HepG2 (cell line): Measurements from ENCODE around the gene NAV2. TPM values are rescaled to one million over a fixed set of nuclear protein-coding genes. Genes with fewer than 3 reads are reported as not detected.

Source experiments
- ATAC-seq: fragments of 200-7000 bp; cut with Tn5 transposase; 3 replicates; pipeline ENCODE4 v1.9.1; 2020; ENCODE audit warnings: mild to moderate bottlenecking, moderate library complexity
- BruUV-seq: library from RNA; stranded (reverse); fragments of 400-500 nt; replicated peaks from 2 replicates; lab custom pipeline; 2021; lab: Mats Ljungman, UMichigan
- CTCF ChIA-PET: fragments of 300-600 bp; formaldehyde crosslinking; extraction: SDS; loops from one replicate; lab custom pipeline; 2021; ENCODE audit warnings: low total read pairs, inconsistent platforms, low intra/inter-chr PET ratio; lab: Yijun Ruan, JAX
- POLR2A ChIA-PET: fragments of 350-600 bp; sonication (Branson Sonifier 250); formaldehyde crosslinking; loops from one replicate; lab custom pipeline; 2020; ENCODE audit warnings: antibody characterized with exemption, inconsistent platforms; lab: Yijun Ruan, JAX
- DNase-seq: peaks from one replicate; pipeline ENCODE4 v3.0.0-alpha.2; 2015; ENCODE audit warnings: low spot score
- FAIRE-seq: peaks from 3 replicates; lab custom pipeline; 2011; peaks lifted over from hg19 to GRCh38; lab: Jason Lieb, UNC
- H2AFZ ChIP-seq: one replicate; pipeline ENCODE4 v1.6.1; 2011; ENCODE audit warnings: low read length, inconsistent platforms
- H3K27ac ChIP-seq: fragments of 300-600 bp; 3 replicates; pipeline ENCODE4 v1.8.0; 2011; ENCODE audit warnings: mixed run types, mild to moderate bottlenecking, mixed read lengths, low read length, inconsistent platforms; ENCODE audit not compliant: insufficient read depth; ENCODE audit errors: extremely low read length
- H3K27me3 ChIP-seq, 2 experiments: fragments of 200-600 bp in 1 of 2; 2 replicates in 1 of 2; 3 replicates in 1 of 2; pipeline versions ENCODE4 v1.6.0 to v1.8.0; 2011; ENCODE audit warnings: low read length in 2 of 2, mild to moderate bottlenecking in 2 of 2, moderate library complexity in 2 of 2, inconsistent platforms in 1 of 2; ENCODE audit not compliant: insufficient read depth in 2 of 2, control insufficient read depth in 1 of 2
- H3K36me3 ChIP-seq, 2 experiments: fragments of 200-600 bp in 1 of 2; replicated peaks in 1 of 2; 2 replicates in 1 of 2; 3 replicates in 1 of 2; pipeline versions ENCODE4 v1.5.1 to v1.8.0; 2011; ENCODE audit warnings: low read length in 2 of 2, inconsistent platforms in 1 of 2; ENCODE audit not compliant: insufficient read depth in 2 of 2, control insufficient read depth in 1 of 2
- H3K4me1 ChIP-seq: 2 replicates; pipeline ENCODE4 v1.5.1; 2012; ENCODE audit warnings: low read length, inconsistent platforms; ENCODE audit not compliant: insufficient read depth
- H3K4me2 ChIP-seq: 2 replicates; pipeline ENCODE4 v1.6.0; 2011; ENCODE audit warnings: low read depth, low read length, inconsistent platforms
- H3K4me3 ChIP-seq, 3 experiments: fragments of 200-600 bp in 1 of 3; sonication (generic), shearing (Covaris generic) in 1 of 3; replicated peaks in 1 of 3; 2 replicates each; pipeline ENCODE4 v1.5.1; 2011 to 2016; ENCODE audit warnings: low read length in 3 of 3, inconsistent platforms in 2 of 3, low read depth in 2 of 3, mild to moderate bottlenecking in 2 of 3, control low read depth in 1 of 3, mixed read lengths in 1 of 3; ENCODE audit not compliant: insufficient read depth in 1 of 3
- H3K79me2 ChIP-seq: one replicate; pipeline ENCODE4 v1.6.1; 2011; ENCODE audit warnings: low read length, inconsistent platforms; ENCODE audit not compliant: insufficient read depth
- H3K9ac ChIP-seq: 2 replicates; pipeline ENCODE4 v1.6.0; 2011; ENCODE audit warnings: mild to moderate bottlenecking, low read depth, low read length, inconsistent platforms; ENCODE audit not compliant: insufficient read depth
- H3K9me3 ChIP-seq: 2 replicates; pipeline ENCODE4 v1.5.1; 2012; ENCODE audit warnings: mild to moderate bottlenecking, low read length
- H4K20me1 ChIP-seq: 2 replicates; pipeline ENCODE4 v1.6.0; 2011; ENCODE audit warnings: inconsistent platforms, mild to moderate bottlenecking, low read length, moderate library complexity; ENCODE audit not compliant: insufficient read depth
- NFATC3 ChIP-seq: sonication (generic); formaldehyde crosslinking; IDR thresholded peaks from 2 replicates; pipeline ENCODE4 v1.5.1; 2020; ENCODE audit warnings: mild to moderate bottlenecking, missing genetic modification reagents
- NONO ChIP-seq, 2 experiments: fragments of 450-650 bp in 1 of 2; sonication (generic) in 1 of 2; formaldehyde crosslinking in 1 of 2; IDR thresholded peaks in 1 of 2; conservative IDR thresholded peaks in 1 of 2; 2 replicates each; pipeline versions ENCODE4 v1.6.1 to v1.8.0; 2017 to 2022; ENCODE audit warnings: mild to moderate bottlenecking in 1 of 2, missing genetic modification reagents in 1 of 2, moderate library complexity in 1 of 2
- YY1 ChIP-seq: IDR thresholded peaks from 2 replicates; pipeline ENCODE4 v1.6.1; 2011; ENCODE audit warnings: low read length, low read depth, moderate library complexity, mild to moderate bottlenecking; ENCODE audit not compliant: insufficient read depth, insufficient replicate concordance
- ZNF207 ChIP-seq: fragments of 450-650 bp; IDR thresholded peaks from 2 replicates; pipeline ENCODE4 v1.6.1; 2016; ENCODE audit warnings: antibody characterized with exemption, borderline replicate concordance
- ZNF749 ChIP-seq: sonication (generic); formaldehyde crosslinking; IDR thresholded peaks from 2 replicates; pipeline ENCODE4 v1.8.0; 2022; ENCODE audit warnings: mild to moderate bottlenecking, missing genetic modification reagents, moderate library complexity, borderline replicate concordance
- WGBS: methylation state at CpG from one replicate; pipeline ENCODE4 v1.1.6; 2017; ENCODE audit warnings: low lambda C conversion rate; 5-methylcytosine and 5-hydroxymethylcytosine counted together
- in situ Hi-C: cut with HindIII; loops from 2 replicates; pipeline ENCODE4 v1.10.0; 2017; ENCODE audit warnings: low pct_unique_long_range_greater_than_20kb; ENCODE audit not compliant: extremely low pct_ligation_motif_present
- intact Hi-C: fragments of 100-400 bp; cut with micrococcal nuclease; formaldehyde crosslinking; loops from one replicate; pipeline ENCODE4 v1.10.0; 2022; ENCODE audit not compliant: unreplicated experiment
- polyA plus RNA-seq, 8 experiments: library from polyadenylated mRNA; depleted of rRNA in 3 of 8; stranded (reverse) in 7 of 8; unstranded in 1 of 8; fragments of >200 nt; fragmentation: Illumina TruSeq in 4 of 8; extraction: Trizol in 4 of 8; gene quantifications; 2 replicates each; pipeline versions ENCODE4 v1.2.1 to v1.2.3, GENCODE V29; 2011 to 2016; ENCODE audit warnings: low read depth in 4 of 8, missing spikeins in 1 of 8, mixed read lengths in 1 of 8; ENCODE audit not compliant: insufficient read depth in 1 of 8
- total RNA-seq, 5 experiments: library from RNA; depleted of rRNA; stranded (reverse); fragments of >200 nt; fragmentation: Illumina TruSeq; extraction: Trizol; gene quantifications; 2 replicates each; pipeline ENCODE4 v1.2.3, GENCODE V29; 2016; ENCODE audit warnings: low read depth in 1 of 5
- TF ChIP-seq, protein P1 (sequence below): conservative IDR thresholded peaks from 2 replicates; pipeline ENCODE4 v1.6.1; 2018; ENCODE audit warnings: missing genetic modification reagents
- TF ChIP-seq, protein P2 (sequence below): IDR thresholded peaks from 2 replicates; pipeline ENCODE4 v1.6.1; 2016; ENCODE audit warnings: low read depth, missing genetic modification reagents, missing compliant biosample characterization
- TF ChIP-seq, protein P3 (sequence below): sonication (generic); formaldehyde crosslinking; IDR thresholded peaks from 2 replicates; pipeline ENCODE4 v1.4.0; 2020; ENCODE audit warnings: mild to moderate bottlenecking, missing genetic modification reagents
- TF ChIP-seq, protein P4 (sequence below), 2 experiments: sonication (generic) in 1 of 2; formaldehyde crosslinking in 1 of 2; IDR thresholded peaks; 2 replicates each; pipeline versions ENCODE4 v1.4.0 to v1.6.1; 2016 to 2020; ENCODE audit warnings: borderline replicate concordance in 1 of 2, low read depth in 1 of 2, mild to moderate bottlenecking in 1 of 2, missing genetic modification reagents in 1 of 2

NAV2 gene
- total and polyA plus RNA-seq, 2 of the 13 experiments (the other 11 are each of a cell fraction or from before 2014, with no cell fraction given): 9.3 to 34.6 TPM

DNA sequence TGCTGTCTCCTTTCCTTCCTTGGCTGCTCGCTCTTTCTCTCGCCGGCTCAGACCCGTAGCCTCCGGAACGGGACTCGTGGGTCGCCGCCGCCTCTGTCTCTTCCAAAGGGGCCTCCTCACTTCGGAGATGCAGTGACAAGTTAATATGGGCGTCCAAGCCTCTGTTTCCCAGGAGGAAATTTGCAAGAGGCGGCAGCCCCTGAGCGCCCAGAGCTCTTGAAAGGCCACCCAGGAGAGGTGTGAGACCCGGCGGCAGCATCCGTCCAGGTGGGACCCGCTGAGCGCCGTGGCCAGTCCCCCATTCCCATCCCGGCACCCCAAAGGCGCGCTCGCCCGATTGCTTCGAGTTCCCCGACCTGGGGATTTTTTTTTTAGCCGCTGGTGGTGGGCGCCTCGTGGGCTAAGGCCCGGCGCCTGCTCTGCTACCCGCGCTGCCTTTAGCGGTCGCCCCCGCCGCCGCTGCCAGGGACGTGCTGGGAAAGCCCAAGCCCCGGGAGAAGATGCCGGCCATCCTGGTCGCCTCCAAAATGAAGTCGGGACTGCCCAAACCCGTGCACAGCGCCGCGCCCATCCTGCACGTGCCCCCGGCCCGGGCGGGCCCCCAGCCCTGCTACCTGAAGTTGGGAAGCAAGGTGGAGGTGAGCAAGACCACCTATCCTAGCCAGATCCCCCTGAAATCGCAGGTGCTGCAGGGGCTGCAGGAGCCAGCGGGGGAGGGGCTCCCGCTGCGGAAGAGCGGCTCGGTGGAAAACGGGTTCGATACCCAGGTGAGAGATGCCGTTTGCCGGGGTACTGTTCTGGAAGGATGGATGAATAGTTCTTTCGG, 772 bp downstream of the NAV2 start:
- BruUV-seq: no TSS peak
- CTCF ChIA-PET: no interaction called here
- H3K9ac ChIP-seq: no peak overlapping the region
- H3K9me3 ChIP-seq: no peaks in the 10 kb centered on the region
- intact Hi-C loops (no loop called here), in situ Hi-C loops (no loop called here)
- ATAC-seq (no peak), DNase-seq (no peak), FAIRE-seq (no peak)
- H3K27me3 ChIP-seq: peaks cover 2 to 52% of the 10 kb centered on the region in 2 experiments; a peak in 3 of 5 replicates
- H3K4me2 ChIP-seq: peak overlapping the region; percentile 73
- no peaks in the 10 kb centered on the region for H3K36me3 ChIP-seq
- no peak overlapping the region for H2AFZ ChIP-seq
- no peaks in the 10 kb centered on the region for H4K20me1 ChIP-seq
- POLR2A ChIA-PET: no interaction called here
- H3K27ac ChIP-seq: no peak overlapping the region
- peak overlapping the region in 1 of 3 experiments; percentile 38; a peak in 2 of 6 replicates for H3K4me3 ChIP-seq
- WGBS: 71% methylated on average over 47 of the region's 63 CpGs
- H3K4me1 ChIP-seq: 0 out of 2 replicates have a peak, but pooled peaks cover 7% of the 10 kb centered on the region
- H3K79me2 ChIP-seq: no peaks in the 10 kb centered on the region
- TF ChIP-seq ZNF749 (CRISPR knock-in tag) (no peak), ZNF207 (no peak), NONO (IDR thresholded peaks at IDR 0.05) (no peak), NONO (CRISPR knock-in tag; conservative IDR thresholded peaks at IDR 0.05) (no peak), NFATC3 (CRISPR knock-in tag) (no peak), YY1 (no peak)
- TF ChIP-seq, protein P1, sequence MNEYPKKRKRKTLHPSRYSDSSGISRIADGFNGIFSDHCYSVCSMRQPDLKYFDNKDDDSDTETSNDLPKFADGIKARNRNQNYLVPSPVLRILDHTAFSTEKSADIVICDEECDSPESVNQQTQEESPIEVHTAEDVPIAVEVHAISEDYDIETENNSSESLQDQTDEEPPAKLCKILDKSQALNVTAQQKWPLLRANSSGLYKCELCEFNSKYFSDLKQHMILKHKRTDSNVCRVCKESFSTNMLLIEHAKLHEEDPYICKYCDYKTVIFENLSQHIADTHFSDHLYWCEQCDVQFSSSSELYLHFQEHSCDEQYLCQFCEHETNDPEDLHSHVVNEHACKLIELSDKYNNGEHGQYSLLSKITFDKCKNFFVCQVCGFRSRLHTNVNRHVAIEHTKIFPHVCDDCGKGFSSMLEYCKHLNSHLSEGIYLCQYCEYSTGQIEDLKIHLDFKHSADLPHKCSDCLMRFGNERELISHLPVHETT (CRISPR knock-in tag): no peak
- TF ChIP-seq, protein P2, sequence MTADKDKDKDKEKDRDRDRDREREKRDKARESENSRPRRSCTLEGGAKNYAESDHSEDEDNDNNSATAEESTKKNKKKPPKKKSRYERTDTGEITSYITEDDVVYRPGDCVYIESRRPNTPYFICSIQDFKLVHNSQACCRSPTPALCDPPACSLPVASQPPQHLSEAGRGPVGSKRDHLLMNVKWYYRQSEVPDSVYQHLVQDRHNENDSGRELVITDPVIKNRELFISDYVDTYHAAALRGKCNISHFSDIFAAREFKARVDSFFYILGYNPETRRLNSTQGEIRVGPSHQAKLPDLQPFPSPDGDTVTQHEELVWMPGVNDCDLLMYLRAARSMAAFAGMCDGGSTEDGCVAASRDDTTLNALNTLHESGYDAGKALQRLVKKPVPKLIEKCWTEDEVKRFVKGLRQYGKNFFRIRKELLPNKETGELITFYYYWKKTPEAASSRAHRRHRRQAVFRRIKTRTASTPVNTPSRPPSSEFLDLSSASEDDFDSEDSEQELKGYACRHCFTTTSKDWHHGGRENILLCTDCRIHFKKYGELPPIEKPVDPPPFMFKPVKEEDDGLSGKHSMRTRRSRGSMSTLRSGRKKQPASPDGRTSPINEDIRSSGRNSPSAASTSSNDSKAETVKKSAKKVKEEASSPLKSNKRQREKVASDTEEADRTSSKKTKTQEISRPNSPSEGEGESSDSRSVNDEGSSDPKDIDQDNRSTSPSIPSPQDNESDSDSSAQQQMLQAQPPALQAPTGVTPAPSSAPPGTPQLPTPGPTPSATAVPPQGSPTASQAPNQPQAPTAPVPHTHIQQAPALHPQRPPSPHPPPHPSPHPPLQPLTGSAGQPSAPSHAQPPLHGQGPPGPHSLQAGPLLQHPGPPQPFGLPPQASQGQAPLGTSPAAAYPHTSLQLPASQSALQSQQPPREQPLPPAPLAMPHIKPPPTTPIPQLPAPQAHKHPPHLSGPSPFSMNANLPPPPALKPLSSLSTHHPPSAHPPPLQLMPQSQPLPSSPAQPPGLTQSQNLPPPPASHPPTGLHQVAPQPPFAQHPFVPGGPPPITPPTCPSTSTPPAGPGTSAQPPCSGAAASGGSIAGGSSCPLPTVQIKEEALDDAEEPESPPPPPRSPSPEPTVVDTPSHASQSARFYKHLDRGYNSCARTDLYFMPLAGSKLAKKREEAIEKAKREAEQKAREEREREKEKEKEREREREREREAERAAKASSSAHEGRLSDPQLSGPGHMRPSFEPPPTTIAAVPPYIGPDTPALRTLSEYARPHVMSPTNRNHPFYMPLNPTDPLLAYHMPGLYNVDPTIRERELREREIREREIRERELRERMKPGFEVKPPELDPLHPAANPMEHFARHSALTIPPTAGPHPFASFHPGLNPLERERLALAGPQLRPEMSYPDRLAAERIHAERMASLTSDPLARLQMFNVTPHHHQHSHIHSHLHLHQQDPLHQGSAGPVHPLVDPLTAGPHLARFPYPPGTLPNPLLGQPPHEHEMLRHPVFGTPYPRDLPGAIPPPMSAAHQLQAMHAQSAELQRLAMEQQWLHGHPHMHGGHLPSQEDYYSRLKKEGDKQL: no peak
- TF ChIP-seq, protein P3, sequence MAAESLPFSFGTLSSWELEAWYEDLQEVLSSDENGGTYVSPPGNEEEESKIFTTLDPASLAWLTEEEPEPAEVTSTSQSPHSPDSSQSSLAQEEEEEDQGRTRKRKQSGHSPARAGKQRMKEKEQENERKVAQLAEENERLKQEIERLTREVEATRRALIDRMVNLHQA (CRISPR knock-in tag): no peak
- TF ChIP-seq, protein P4, sequence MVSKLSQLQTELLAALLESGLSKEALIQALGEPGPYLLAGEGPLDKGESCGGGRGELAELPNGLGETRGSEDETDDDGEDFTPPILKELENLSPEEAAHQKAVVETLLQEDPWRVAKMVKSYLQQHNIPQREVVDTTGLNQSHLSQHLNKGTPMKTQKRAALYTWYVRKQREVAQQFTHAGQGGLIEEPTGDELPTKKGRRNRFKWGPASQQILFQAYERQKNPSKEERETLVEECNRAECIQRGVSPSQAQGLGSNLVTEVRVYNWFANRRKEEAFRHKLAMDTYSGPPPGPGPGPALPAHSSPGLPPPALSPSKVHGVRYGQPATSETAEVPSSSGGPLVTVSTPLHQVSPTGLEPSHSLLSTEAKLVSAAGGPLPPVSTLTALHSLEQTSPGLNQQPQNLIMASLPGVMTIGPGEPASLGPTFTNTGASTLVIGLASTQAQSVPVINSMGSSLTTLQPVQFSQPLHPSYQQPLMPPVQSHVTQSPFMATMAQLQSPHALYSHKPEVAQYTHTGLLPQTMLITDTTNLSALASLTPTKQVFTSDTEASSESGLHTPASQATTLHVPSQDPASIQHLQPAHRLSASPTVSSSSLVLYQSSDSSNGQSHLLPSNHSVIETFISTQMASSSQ (IDR thresholded peaks at IDR 0.05; ENCODE audit: low read depth): no peak
- TF ChIP-seq, protein P4 (CRISPR knock-in tag; IDR thresholded peaks at IDR 0.05; ENCODE audit: borderline replicate concordance): no peak
